AG04450 (cell line): ENCODE results near the gene CCDC192. TPM values are rescaled to one million over a fixed set of nuclear protein-coding genes. Genes with fewer than 3 reads are reported as not detected.

Source experiments
- CTCF ChIA-PET: fragments of 300-600, 350-600 bp; formaldehyde crosslinking; extraction: SDS; loops from one replicate; lab custom pipeline; 2022; ENCODE audit warnings: antibody characterized with exemption, inconsistent platforms; lab: Charles Lee
- POLR2A ChIA-PET: fragments of 350-600 bp; formaldehyde crosslinking; extraction: SDS; loops from one replicate; lab custom pipeline; 2021; ENCODE audit warnings: antibody characterized with exemption, inconsistent platforms; lab: Yijun Ruan, JAX
- DNase-seq: peaks from one replicate; pipeline ENCODE4 v3.0.0-alpha.2; 2011; ENCODE audit warnings: low read depth, low spot score
- H3K27ac ChIP-seq: one replicate; pipeline ENCODE4 v1.5.1; 2012; ENCODE audit warnings: low read depth, low read length, control low read depth
- H3K27me3 ChIP-seq: one replicate; pipeline ENCODE4 v1.6.0; 2012; ENCODE audit warnings: low read length; ENCODE audit not compliant: control insufficient read depth, insufficient read depth
- H3K4me3 ChIP-seq: 2 replicates; pipeline ENCODE4 v1.5.1; 2011; ENCODE audit warnings: mild to moderate bottlenecking, low read depth, low read length, control low read depth
- H3K9me3 ChIP-seq: 2 replicates; pipeline ENCODE4 v1.5.1; 2012; ENCODE audit warnings: low read length; ENCODE audit not compliant: control insufficient read depth, insufficient read depth
- polyA plus RNA-seq: library from polyadenylated mRNA; depleted of rRNA; stranded (reverse); fragments of >200 nt; gene quantifications from 2 replicates; pipeline ENCODE4 v1.2.3, GENCODE V29; 2011
- TF ChIP-seq, protein P1 (sequence below): IDR thresholded peaks from 2 replicates; pipeline ENCODE4 v1.5.1; 2011; ENCODE audit warnings: low read depth, low read length, control low read depth, inconsistent platforms

CCDC192 gene
- polyA plus RNA-seq, 1 experiment, result not detected

DNA sequence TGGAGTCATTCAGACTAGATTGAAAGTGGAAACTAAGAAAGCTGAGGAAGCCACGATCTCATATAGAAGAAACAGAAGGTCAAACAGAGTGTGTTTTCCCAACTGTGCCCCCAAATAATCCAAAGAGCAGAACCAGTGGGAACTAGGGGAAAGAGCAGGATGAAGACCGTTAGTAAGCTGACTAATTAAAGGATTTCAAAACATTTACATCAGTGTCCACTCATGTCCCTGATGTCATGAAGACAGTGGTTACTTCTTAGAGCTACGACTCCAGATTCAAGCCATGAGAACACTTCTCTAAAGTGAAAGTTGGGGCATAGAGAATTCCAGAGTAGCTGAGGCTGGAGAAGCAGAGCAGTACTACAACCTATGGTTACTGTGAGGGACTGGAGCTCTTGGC lies 260.7 kb downstream of the CCDC192 start:
- H3K27me3 ChIP-seq, result no peaks in the 10 kb centered on the region
- H3K27ac ChIP-seq, result no peak overlapping the region
- no peaks in the 10 kb centered on the region; the same call in 1 of the 2 replicates for H3K9me3 ChIP-seq
- no peak overlapping the region for H3K4me3 ChIP-seq
- TF ChIP-seq, protein P1, sequence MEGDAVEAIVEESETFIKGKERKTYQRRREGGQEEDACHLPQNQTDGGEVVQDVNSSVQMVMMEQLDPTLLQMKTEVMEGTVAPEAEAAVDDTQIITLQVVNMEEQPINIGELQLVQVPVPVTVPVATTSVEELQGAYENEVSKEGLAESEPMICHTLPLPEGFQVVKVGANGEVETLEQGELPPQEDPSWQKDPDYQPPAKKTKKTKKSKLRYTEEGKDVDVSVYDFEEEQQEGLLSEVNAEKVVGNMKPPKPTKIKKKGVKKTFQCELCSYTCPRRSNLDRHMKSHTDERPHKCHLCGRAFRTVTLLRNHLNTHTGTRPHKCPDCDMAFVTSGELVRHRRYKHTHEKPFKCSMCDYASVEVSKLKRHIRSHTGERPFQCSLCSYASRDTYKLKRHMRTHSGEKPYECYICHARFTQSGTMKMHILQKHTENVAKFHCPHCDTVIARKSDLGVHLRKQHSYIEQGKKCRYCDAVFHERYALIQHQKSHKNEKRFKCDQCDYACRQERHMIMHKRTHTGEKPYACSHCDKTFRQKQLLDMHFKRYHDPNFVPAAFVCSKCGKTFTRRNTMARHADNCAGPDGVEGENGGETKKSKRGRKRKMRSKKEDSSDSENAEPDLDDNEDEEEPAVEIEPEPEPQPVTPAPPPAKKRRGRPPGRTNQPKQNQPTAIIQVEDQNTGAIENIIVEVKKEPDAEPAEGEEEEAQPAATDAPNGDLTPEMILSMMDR, result no peak
- POLR2A ChIA-PET, result no interaction called here
- no peak for DNase-seq
- CTCF ChIA-PET, result no interaction called here

DNA sequence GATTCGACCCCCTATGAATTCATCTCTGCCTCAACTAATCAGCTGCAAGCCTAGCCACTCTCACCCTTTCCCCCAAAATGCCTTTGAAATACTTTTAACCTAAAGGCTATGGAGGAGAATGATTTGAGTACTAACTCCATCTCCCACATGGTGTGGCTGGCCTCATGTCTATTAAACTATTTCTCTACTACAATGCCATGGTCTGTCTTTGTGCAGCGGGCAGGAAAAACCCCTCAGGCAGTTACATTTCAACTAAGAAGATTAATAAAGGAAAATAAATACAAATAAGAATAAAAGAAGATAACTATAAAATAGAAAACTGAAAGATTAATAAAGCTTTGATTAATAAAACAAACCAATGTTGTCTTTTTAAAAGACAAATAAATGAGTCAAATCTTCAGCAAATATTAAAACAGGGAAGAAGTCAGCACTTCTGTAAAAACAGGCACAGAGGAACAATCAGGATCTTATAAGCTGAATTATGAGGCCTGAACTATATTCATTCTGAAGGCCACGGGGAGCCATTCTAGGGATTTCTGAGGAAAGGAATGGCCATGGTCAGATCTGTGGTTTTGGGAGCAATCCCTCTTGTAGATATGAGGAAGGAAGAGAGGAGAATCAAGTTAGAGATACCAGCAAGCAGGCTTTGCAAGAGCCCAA lies 264.3 kb downstream of the CCDC192 start:
- no peaks in the 10 kb centered on the region for H3K27me3 ChIP-seq
- H3K27ac ChIP-seq, result no peak overlapping the region
- H3K9me3 ChIP-seq, result no peaks in the 10 kb centered on the region; the same call in 1 of the 2 replicates
- no peak for DNase-seq
- POLR2A ChIA-PET, result no interaction called here
- CTCF ChIA-PET, result no interaction called here
- no peak overlapping the region for H3K4me3 ChIP-seq
- TF ChIP-seq, protein P1, result no peak

DNA sequence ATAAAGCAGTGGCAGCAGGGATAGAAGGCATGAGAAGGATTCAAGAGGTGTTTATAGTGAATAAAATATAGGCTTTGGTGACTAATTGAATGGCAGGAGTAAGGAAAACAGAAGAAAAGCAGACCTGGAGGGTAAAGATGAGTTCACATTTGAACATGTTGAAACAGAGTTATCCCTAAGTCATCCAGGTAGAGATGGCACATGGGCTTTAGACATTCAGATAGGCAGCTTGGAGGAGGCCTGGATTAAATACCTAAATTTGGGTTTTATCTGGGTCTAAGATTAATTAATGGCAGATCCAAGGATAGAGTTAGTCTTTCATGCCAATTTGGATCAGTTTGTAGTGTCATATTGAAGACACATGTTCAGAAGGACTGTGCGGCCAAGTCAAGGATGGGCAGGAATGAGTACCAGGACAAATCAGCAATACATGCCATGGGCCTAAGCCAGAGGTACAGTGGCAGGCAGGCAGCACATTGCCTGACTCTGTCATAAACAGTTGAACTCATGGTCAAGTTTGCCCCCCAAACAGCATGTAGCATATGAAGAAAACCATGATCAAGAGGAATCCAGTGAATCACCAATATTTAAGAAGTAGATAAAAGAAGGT lies 264.9 kb downstream of the CCDC192 start:
- CTCF ChIA-PET, result interaction anchor here (1.0 kb wide), 1 partner anchor 12 kb away, joined by 3 read pairs; no protein-coding TSS in a partner anchor

DNA sequence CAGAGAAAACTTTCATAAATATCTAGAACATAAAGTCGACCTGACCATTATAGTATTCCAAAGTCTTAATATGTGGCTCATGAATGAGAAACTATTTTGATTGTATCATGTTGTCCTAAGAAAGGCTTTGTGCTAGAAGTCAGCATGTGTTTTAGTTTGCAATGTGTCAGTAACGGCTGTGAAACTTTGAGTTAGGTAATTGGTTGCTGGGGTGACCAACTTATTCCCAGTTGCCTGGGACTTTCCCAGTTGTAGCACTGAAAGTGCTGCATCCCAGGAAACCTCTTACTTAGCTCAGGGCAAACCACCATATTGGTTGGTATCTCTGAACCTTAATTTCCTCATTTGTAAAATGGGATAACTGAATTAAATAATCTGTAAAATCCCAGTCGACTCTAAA lies 265.8 kb downstream of the CCDC192 start:
- Histone ChIP-seq H3K9me3 (no peaks in the 10 kb centered on the region; the same call in 1 of the 2 replicates), H3K27me3 (no peaks in the 10 kb centered on the region), H3K4me3 (no peak overlapping the region), H3K27ac (no peak overlapping the region)
- TF ChIP-seq, protein P1, result no peak
- CTCF ChIA-PET, result interaction anchor here (1.0 kb wide), 1 partner anchor 11 kb away, joined by 3 read pairs; no protein-coding TSS in a partner anchor
- no peak for DNase-seq
- POLR2A ChIA-PET, result no interaction called here

More for the DNA sequence above, 264.9 kb downstream of the CCDC192 start:
- TF ChIP-seq, protein P1, result no peak
- no peak overlapping the region for H3K4me3 ChIP-seq
- no peaks in the 10 kb centered on the region for H3K27me3 ChIP-seq
- no peak for DNase-seq
- POLR2A ChIA-PET, result no interaction called here
- H3K9me3 ChIP-seq, result no peaks in the 10 kb centered on the region; the same call in 1 of the 2 replicates
- H3K27ac ChIP-seq, result no peak overlapping the region

DNA sequence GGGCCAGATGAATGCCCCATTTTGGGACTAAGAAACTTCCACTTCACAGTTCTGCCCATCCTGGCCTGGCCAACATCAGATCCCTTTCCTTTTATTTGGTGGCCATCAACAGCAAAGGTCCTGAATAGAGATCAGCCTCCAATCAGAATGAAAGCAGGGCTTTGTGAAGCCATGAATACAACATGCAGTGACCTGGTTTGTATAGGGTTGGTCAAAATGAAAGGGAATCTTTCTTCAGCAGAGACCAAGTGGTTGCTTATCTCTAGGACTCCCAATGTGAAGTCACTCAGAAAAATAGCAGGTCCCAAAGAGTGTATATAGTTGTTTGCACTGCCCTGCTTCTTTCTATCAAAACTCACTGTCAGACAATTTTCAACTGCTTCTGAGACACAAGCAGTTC lies 266.5 kb downstream of the CCDC192 start:
- Histone ChIP-seq H3K4me3 (no peak overlapping the region), H3K27ac (no peak overlapping the region), H3K9me3 (no peaks in the 10 kb centered on the region; the same call in 1 of the 2 replicates), H3K27me3 (no peaks in the 10 kb centered on the region)
- POLR2A ChIA-PET, result no interaction called here
- TF ChIP-seq, protein P1, result no peak
- CTCF ChIA-PET, result no interaction called here
- no peak for DNase-seq
